ENCODE data around the gene CLDN34.

CLDN34 gene

DNA sequence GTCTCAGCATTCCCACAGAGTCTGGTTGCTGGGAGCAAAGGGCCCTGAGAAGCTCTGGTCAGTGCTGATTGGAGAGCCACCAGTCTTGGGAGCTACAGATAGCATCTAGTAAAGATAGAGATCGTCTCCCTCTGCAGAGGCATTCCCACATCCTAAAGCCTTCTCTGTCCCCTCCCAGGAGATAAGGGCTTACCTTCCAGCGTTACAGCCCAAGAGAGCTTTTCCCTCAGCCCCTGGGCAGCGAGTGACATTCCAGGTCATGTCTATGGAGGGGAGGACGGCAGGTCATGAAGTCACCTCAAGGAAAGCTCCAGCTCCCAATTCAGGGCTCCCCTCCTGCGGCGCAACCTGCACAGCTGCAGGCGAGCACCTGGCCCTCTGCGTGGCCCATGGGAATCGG is 29.9 kb downstream of the CLDN34 start:
- no peak for DNase-seq
- TF ChIP-seq POLR2A (IDR thresholded peaks at IDR 0.05; ENCODE audit: low read length): no peak
- no peak for TF ChIP-seq GATA1 (IDR thresholded peaks at IDR 0.05; ENCODE audit: low read depth, low read length)

DNA sequence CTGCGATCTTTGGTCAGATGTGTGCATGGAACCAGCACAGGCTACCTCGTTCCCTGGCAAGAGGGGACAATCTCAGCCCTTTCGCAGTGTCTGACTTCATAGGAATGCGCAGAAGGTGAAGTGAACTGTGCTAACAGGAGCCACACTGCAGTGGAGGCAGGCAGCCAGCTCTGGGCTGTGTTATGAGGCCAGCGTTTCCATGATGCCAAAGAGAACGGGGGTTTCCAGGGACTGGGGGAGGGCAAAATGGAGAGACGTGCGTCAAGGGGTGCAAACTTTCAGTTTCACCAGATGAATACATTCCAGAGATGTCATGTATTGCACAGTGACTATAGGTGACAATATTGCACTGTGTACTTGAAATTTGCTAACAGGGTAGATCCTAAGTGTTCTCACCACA is 30.4 kb downstream of the CLDN34 start:
- DNase-seq: no peak
- TF ChIP-seq GATA1 (IDR thresholded peaks at IDR 0.05; ENCODE audit: low read depth, low read length) (no peak), POLR2A (IDR thresholded peaks at IDR 0.05; ENCODE audit: low read length) (no peak)

DNA sequence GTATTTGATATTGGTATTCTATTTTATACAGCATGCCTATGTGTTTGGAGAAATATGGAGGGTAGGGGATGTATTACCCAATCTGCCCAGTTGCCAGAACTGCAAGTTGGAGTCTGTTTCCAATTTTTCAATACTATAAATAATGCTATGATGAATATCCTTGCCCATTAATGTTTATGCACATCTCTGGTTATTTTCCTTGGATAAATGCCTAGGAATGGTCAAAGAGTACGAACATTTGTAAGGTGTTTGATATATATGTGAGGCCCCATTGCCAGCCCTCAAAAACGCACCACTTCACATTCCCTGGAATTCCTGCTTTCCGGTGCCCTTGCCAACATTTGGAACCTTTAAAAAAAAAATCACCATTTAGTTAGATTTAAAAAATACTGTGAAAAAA is 34.3 kb downstream of the CLDN34 start:
- no peak for DNase-seq
- TF ChIP-seq GATA1 (IDR thresholded peaks at IDR 0.05; ENCODE audit: low read depth, low read length) (no peak), POLR2A (IDR thresholded peaks at IDR 0.05; ENCODE audit: low read length) (no peak)

DNA sequence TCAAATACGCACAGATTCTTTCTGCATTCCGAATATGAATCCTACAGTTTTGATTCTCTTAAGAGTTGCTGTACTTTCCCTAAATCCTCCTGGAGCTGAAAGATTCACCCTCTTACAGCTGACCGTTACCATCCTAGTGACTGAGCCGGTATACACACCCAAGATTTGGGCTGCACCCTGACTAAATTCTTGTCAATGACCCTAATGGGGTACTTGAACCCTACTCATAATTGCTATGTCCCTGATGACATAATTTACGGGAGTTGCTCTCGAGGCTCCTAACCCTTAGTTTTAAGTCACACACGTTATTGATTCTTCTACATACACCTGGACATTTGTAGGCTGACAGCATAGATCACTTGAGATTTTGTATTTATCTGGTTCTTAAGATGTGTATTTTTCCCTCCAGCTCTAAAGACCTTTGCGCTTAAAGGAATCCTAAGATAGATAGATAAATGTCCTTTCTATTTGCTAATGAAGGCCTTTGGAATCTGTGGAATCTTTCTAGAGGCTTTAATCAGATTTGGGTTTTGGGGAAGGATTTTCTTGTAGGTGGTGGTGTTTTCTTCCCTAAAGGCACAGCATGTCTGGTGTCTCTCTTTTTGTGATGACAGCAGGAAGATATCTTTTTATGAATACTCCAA is 37.8 kb downstream of the CLDN34 start:
- TF ChIP-seq POLR2A (IDR thresholded peaks at IDR 0.05; ENCODE audit: low read length): no peak
- no peak for TF ChIP-seq GATA1 (IDR thresholded peaks at IDR 0.05; ENCODE audit: low read depth, low read length)
- no peak for DNase-seq

DNA sequence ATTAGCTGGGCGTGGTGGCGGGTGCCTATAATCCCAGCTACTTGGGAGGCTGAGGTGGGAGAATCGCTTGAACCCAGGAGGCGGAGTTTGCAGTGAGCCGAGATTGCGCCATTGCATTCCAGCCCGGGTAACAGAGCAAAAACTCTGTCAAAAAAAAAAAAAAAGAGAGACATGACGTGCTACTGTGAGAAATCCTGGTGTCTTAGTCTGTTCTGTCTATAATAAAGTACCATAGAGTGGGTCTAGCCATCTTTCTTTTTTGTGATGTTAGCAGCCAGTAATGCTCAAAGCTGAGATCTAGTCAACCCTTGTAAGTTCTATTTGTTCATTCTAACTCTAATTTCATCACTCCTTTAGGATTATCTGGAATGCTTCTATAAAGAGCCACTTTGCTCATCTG is 38.9 kb downstream of the CLDN34 start:
- TF ChIP-seq POLR2A (IDR thresholded peaks at IDR 0.05; ENCODE audit: low read length) (no peak), GATA1 (IDR thresholded peaks at IDR 0.05; ENCODE audit: low read depth, low read length) (no peak)
- DNase-seq: no peak

DNA sequence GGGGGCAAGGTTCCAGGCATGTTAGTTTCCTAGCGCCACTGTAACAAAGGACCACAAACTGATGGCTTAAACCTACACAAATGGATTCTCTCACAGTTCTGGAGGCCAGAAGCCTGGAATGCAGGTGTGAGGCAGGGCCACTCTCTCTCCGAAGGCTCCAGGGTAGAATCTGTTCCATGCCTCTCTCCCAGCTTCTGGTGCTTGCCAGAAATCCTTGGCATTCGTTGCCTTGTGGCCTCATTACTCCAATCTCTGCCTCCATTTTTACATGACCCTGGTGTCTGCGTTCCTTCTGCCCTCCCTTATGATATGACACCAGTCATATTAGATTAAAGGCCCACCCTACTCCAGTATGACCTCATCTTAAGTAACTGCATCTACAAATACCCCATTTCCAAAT is 39.6 kb downstream of the CLDN34 start:
- peak in 1 of 2 experiments; percentile 1 for DNase-seq
- no peak for TF ChIP-seq GATA1 (IDR thresholded peaks at IDR 0.05; ENCODE audit: low read depth, low read length)
- TF ChIP-seq POLR2A (IDR thresholded peaks at IDR 0.05; ENCODE audit: low read length): no peak

DNA sequence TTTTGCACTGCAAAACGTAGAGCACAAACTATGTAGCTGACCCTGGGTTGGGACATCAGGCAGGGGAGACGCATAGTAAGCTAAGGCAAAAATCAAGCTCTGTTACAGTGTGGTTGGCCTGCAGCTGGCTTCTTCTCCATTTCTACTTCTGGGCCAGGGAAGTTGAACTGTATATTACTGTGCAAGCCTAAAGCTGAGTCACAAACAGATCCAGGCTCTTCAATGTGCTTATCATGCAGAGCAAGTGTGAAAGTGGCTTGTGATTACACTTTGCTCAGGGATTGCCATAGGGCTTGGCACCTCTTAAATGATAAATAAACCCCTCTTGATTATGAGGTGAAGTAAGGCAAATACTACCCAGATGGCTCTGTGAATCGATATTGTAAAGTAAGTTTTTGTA is 40.5 kb downstream of the CLDN34 start:
- TF ChIP-seq GATA1 (IDR thresholded peaks at IDR 0.05; ENCODE audit: low read depth, low read length): no peak
- no peak for TF ChIP-seq POLR2A (IDR thresholded peaks at IDR 0.05; ENCODE audit: low read length)
- peak; percentile 83 to 88 for DNase-seq

DNA sequence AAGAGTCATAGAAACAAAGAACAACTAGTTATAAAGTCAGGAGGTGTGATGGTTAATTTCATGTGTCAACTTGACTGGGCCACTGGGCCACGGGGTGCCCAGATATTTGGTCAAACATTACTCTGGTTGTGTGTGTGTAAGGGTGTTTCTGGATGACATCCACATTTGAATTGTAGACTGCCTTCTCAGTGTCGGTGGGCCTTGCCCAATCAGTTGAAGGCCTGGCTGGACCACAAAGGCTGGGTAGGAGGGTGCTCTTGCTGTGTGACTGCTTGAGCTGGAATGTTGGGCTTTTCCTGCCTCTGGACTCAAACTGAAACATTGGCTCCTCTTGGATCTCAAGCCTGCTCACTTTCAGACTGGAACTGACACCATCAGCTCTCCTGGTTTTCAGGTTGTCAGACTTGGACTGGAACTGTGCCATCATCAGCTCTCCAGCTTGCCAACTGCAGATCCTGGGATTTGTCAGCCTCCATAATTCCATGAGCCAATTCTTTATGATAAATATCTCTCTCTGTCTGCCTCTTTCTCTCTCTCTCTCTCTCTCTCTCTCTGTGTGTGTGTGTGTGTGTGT is 41.4 kb downstream of the CLDN34 start:
- peak in 1 of 2 experiments; percentile 17 for DNase-seq
- TF ChIP-seq GATA1 (IDR thresholded peaks at IDR 0.05; ENCODE audit: low read depth, low read length) (no peak), POLR2A (IDR thresholded peaks at IDR 0.05; ENCODE audit: low read length) (no peak)

DNA sequence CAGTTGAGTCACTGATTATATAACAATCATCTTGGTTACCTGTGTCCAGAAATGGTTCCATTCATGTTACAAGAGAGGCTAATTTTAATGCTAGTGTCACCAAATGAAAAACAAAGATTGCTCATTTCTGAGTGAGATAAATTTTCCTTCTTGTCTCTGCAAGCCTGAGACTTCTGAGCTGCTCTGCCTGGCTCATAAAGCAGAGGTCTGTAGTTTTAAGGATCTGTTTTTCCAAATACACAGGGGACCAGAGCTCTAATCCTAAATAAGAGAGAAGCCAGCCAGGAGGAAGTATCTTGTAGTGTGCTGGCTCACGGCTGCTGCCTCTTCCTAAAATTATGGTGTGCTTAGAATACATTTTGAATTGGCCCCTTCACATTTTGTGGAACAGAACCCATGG is 42.6 kb downstream of the CLDN34 start:
- TF ChIP-seq POLR2A (IDR thresholded peaks at IDR 0.05; ENCODE audit: low read length): no peak
- DNase-seq: no peak

DNA sequence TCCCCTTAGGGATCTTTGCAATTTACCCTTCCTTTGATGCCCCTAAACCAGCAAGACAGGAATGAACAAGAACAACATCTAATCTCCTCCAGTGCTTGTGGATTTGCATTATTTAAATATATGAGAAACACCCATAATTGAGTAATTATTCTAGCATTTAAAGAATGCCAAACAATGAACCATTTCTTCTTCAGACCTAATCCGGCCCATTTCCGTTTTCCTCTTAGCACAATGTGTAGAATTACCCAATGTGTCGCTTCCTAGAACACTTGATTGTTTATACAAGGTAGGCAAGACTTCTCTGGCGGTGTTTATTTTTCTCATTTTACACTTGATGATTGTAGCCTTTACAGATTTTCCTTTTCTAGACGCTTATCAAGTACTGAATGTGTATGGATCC is 43.5 kb downstream of the CLDN34 start:
- DNase-seq: no peak
- no peak for TF ChIP-seq POLR2A (IDR thresholded peaks at IDR 0.05; ENCODE audit: low read length)
- no peak for TF ChIP-seq GATA1 (IDR thresholded peaks at IDR 0.05; ENCODE audit: low read depth, low read length)

DNA sequence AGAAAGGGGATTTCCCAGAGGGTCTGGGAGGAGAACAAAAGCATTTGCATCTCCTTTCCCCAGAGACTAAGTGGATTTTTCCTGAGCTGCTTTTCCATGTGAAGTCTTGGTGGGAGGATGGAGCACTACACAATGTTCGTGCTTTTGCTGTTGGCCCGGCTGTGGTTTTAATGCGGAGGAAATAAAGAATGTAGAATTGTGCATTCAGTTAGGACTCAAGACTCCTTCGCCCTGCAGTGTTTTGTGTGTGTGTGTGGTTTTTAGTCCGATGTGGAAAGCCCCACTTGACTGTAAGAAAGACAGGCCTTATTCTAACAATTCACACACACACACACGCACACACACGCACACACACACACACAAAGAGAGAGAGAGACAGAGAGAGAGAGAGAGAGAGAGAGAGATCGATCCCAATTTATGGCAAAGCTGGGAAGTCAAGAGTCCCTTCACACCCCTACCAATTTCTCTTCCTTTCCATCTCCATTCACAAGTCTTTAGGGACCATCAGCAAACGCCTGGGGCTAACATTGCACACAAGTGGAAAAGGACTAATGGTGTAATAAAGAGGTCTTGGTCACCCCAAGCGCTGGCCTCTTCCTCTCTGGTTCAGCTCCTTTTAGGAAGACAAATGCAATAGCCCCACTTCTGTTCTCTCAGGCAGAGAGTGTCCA is 44.2 kb downstream of the CLDN34 start:
- no peak for DNase-seq
- TF ChIP-seq POLR2A (IDR thresholded peaks at IDR 0.05; ENCODE audit: low read length) (no peak), GATA1 (IDR thresholded peaks at IDR 0.05; ENCODE audit: low read depth, low read length) (no peak)

DNA sequence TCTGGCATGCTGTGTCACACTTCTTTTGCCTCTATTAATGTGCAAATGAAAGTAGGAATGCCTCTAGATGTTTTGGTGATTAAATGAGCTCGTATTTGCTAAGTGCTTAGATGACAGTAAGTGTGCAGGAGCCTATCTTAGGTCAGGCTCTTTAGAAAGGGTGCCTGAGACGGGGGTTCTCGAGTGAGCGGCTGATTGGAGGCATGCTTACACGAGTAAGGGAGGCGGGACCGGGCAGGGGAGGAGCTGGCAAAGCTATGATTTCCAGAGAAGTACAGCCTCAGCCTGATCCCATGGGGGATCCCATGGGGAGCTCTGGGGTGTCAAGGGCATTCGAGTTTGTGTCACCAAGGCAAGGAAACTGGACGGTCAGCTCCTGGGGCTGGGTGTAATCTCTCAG is 44.8 kb downstream of the CLDN34 start:
- TF ChIP-seq POLR2A (IDR thresholded peaks at IDR 0.05; ENCODE audit: low read length) (no peak), GATA1 (IDR thresholded peaks at IDR 0.05; ENCODE audit: low read depth, low read length) (no peak)
- DNase-seq: peak; percentile 2 to 24

DNA sequence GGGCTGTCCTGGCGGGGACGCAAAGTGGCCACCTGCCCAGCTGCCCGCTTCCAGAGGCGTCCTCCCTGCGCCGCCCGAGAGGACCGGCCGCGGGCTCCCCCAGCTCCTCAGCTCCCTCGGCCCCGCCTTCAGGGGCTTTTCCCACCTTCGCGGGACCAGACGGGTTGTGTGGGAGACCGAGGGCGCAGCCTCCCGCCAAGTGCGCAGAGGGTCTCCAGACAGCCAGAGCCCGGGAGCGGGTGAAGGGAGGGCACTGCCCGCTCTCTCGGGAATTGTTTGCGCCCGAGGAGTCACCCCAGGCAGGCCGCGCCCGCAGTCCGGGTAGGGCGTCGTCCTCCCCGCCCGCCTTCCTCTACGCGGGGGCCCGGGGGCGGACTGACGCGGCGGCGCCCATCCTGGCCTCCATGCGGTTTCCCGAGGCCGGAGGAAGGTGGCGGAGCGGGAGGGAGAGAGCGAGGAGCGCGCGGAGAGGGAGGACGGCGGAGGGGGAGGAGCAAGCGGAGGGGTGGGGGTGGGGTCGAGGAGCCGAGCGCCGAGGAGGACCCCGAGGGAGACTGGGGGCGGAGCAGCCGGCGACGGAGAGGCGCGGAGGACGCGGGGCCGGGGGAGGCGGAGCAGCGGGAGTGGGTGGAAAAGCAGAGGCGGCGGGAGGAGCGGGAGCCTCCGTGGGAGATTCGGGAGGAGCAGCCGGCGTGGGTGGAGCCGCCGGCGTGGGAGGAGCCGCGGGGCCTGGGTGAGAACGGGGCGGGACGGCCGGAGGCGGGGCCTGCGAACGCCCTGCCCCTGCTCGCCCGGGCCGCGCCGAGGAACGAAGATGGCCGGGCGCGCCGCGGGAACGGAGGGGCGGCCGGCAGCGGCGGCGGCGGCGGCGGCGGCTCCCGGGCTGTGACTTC is 47.5 kb downstream of the CLDN34 start:
- TF ChIP-seq GATA1 (IDR thresholded peaks at IDR 0.05; ENCODE audit: low read depth, low read length) (no peak), POLR2A (IDR thresholded peaks at IDR 0.05; ENCODE audit: low read length) (peak; percentile 34)
- peak; percentile 86 to 94 for DNase-seq

DNA sequence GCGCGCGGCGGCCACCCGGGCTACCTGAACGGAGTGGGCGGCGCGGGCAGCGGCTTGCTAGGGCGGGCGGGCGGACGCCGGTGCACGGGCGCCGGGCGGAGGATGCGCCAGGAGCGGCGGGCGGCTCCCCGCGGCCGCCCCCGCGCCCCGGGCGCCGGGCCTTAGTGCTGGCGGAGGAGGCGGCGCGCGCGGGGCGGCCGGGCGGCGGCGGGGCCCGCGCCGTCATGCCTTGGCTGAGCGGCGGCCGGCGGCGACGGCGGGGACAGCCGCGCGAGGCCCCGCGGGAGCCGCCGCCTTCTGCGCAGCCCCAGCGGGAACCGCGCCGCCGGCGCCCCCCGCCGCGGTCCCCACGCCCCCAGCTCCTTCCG is 48.2 kb downstream of the CLDN34 start:
- TF ChIP-seq POLR2A (IDR thresholded peaks at IDR 0.05; ENCODE audit: low read length) (no peak), GATA1 (IDR thresholded peaks at IDR 0.05; ENCODE audit: low read depth, low read length) (no peak)
- peak in 1 of 2 experiments; percentile 32 for DNase-seq

Data from erythroblast (primary cell).